Caco-2 (cell line): ENCODE results near the gene C10orf90. TPM values are rescaled to one million over a fixed set of nuclear protein-coding genes. Genes with fewer than 3 reads are reported as not detected.

Experiments used
- BruUV-seq: library from RNA; stranded (reverse); fragments of 400-500 nt; replicated peaks from 2 replicates; lab custom pipeline; 2021; lab: Mats Ljungman, UMichigan
- CTCF ChIA-PET: fragments of 300-600 bp; sonication (Branson Sonifier 250); formaldehyde crosslinking; loops from one replicate; lab custom pipeline; 2022; ENCODE audit warnings: antibody characterized with exemption; lab: Charles Lee
- POLR2A ChIA-PET: fragments of 300-600 bp; sonication (Branson Sonifier 250); formaldehyde crosslinking; loops from one replicate; lab custom pipeline; 2022; ENCODE audit warnings: antibody characterized with exemption; lab: Charles Lee
- DNase-seq, 2 experiments: peaks; one replicate each; pipeline versions ENCODE4 v3.0.0 to v3.0.0-alpha.2; 2020 to 2022
- H3K27me3 ChIP-seq: replicated peaks from 2 replicates; pipeline ENCODE4 v1.6.0; 2011; ENCODE audit warnings: low read length; ENCODE audit not compliant: control insufficient read depth, insufficient read depth
- H3K36me3 ChIP-seq: 2 replicates; pipeline ENCODE4 v1.5.1; 2011; ENCODE audit warnings: low read length; ENCODE audit not compliant: control insufficient read depth, insufficient read depth
- H3K4me1 ChIP-seq: fragments of 250-450 bp; sonication (Bioruptor Pico); 2 replicates; pipeline ENCODE4 v1.5.1; 2020; ENCODE audit warnings: mild to moderate bottlenecking
- H3K4me3 ChIP-seq: 2 replicates; pipeline ENCODE4 v1.5.1; 2011; ENCODE audit warnings: low read depth, mild to moderate bottlenecking, control low read depth, low read length
- H3K9me3 ChIP-seq: fragments of 250-450 bp; sonication (Bioruptor Pico); 2 replicates; pipeline ENCODE4 v1.5.1; 2020; ENCODE audit warnings: mild to moderate bottlenecking, moderate library complexity
- H3K27ac Mint-ChIP-seq: one replicate; pipeline ENCODE4 v1.8.0; 2022; ENCODE audit warnings: mixed read lengths; ENCODE audit not compliant: unreplicated experiment
- H3K27me3 Mint-ChIP-seq: one replicate; pipeline ENCODE4 v1.8.0; 2022; ENCODE audit warnings: mixed read lengths; ENCODE audit not compliant: insufficient read depth, unreplicated experiment
- H3K36me3 Mint-ChIP-seq: one replicate; pipeline ENCODE4 v1.8.0; 2022; ENCODE audit warnings: mild to moderate bottlenecking, mixed read lengths; ENCODE audit not compliant: insufficient read depth, unreplicated experiment
- H3K4me1 Mint-ChIP-seq: one replicate; pipeline ENCODE4 v1.8.0; 2022; ENCODE audit warnings: low read depth, mixed read lengths; ENCODE audit not compliant: unreplicated experiment
- H3K4me3 Mint-ChIP-seq: one replicate; pipeline ENCODE4 v1.8.0; 2022; ENCODE audit warnings: mild to moderate bottlenecking, moderate library complexity, mixed read lengths; ENCODE audit not compliant: unreplicated experiment
- H3K9me3 Mint-ChIP-seq: one replicate; pipeline ENCODE4 v1.8.0; 2022; ENCODE audit warnings: mixed read lengths; ENCODE audit not compliant: unreplicated experiment
- CTCF ChIP-seq, 2 experiments: fragments of 200-600 bp in 1 of 2; IDR thresholded peaks; 1 replicate in 1 of 2; 2 replicates in 1 of 2; pipeline versions ENCODE4 v1.5.1 to v1.8.0; 2011 to 2022; ENCODE audit warnings: antibody characterized with exemption in 1 of 2, control low read depth in 1 of 2, inconsistent platforms in 1 of 2, low read depth in 1 of 2, low read length in 1 of 2, mild to moderate bottlenecking in 1 of 2, moderate library complexity in 1 of 2; ENCODE audit not compliant: insufficient read depth in 1 of 2, severe bottlenecking in 1 of 2, unreplicated experiment in 1 of 2
- intact Hi-C: fragments of 100-400 bp; cut with micrococcal nuclease; formaldehyde crosslinking; loops from one replicate; pipeline ENCODE4 v1.10.0; 2022; ENCODE audit not compliant: unreplicated experiment
- total RNA-seq: library from RNA; stranded (reverse); gene quantifications from 2 replicates; pipeline ENCODE4 v1.2.3, GENCODE V29; 2022

C10orf90 gene
- total RNA-seq, 1 experiment from 2014 or later: not detected

GRCh38 chr10:126455036-126455765 lies 215.3 kb downstream of the C10orf90 start:
- Mint-ChIP-seq H3K27ac (no peak overlapping the region), H3K4me3 (no peak overlapping the region), H3K4me1 (no peaks in the 10 kb centered on the region), H3K27me3 (peaks cover 15% of the 10 kb centered on the region), H3K36me3 (no peaks in the 10 kb centered on the region), H3K9me3 (no peaks in the 10 kb centered on the region)
- Histone ChIP-seq H3K9me3 (no peaks in the 10 kb centered on the region), H3K4me1 (no peaks in the 10 kb centered on the region), H3K36me3 (no peaks in the 10 kb centered on the region), H3K27me3 (no peaks in the 10 kb centered on the region), H3K4me3 (no peak overlapping the region)
- no peak for DNase-seq
- no TSS peak for BruUV-seq
- ChIA-PET CTCF (no interaction called here), POLR2A (interaction anchor here (0.6 kb wide), 1 partner anchor 49 kb away, joined by 3 read pairs; no protein-coding TSS in a partner anchor)
- TF ChIP-seq CTCF (IDR thresholded peaks at IDR 0.05; ENCODE audit: insufficient read depth in 1 of 2, low read depth in 1 of 2, low read length in 1 of 2, severe bottlenecking in 1 of 2, unreplicated experiment in 1 of 2): no peak
- intact Hi-C loops: no loop called here

GRCh38 chr10:126454045-126454751 lies 216.3 kb downstream of the C10orf90 start:
- H3K27ac Mint-ChIP-seq: no peak overlapping the region
- H3K4me1 ChIP-seq: no peaks in the 10 kb centered on the region
- no TSS peak for BruUV-seq
- no peaks in the 10 kb centered on the region for H3K36me3 Mint-ChIP-seq
- ChIA-PET POLR2A (no interaction called here), CTCF (no interaction called here)
- peaks cover 15% of the 10 kb centered on the region for H3K27me3 Mint-ChIP-seq
- no peaks in the 10 kb centered on the region for H3K4me1 Mint-ChIP-seq
- no peak for TF ChIP-seq CTCF (IDR thresholded peaks at IDR 0.05; ENCODE audit: insufficient read depth in 1 of 2, low read depth in 1 of 2, low read length in 1 of 2, severe bottlenecking in 1 of 2, unreplicated experiment in 1 of 2)
- H3K9me3 Mint-ChIP-seq: no peaks in the 10 kb centered on the region
- H3K27me3 ChIP-seq: no peaks in the 10 kb centered on the region
- intact Hi-C loops: no loop called here
- no peak overlapping the region for H3K4me3 Mint-ChIP-seq
- no peak overlapping the region for H3K4me3 ChIP-seq
- DNase-seq: no peak
- H3K36me3 ChIP-seq: no peaks in the 10 kb centered on the region
- H3K9me3 ChIP-seq: no peaks in the 10 kb centered on the region

- no peaks in the 10 kb centered on the region for H3K27me3 ChIP-seq
- no peaks in the 10 kb centered on the region for H3K4me1 Mint-ChIP-seq
- POLR2A ChIA-PET: no interaction called here
- no peaks in the 10 kb centered on the region for H3K4me1 ChIP-seq
- no peak overlapping the region for H3K4me3 Mint-ChIP-seq
- DNase-seq: no peak
- no peak for TF ChIP-seq CTCF (IDR thresholded peaks at IDR 0.05; ENCODE audit: insufficient read depth in 1 of 2, low read depth in 1 of 2, low read length in 1 of 2, severe bottlenecking in 1 of 2, unreplicated experiment in 1 of 2)
- H3K36me3 ChIP-seq: no peaks in the 10 kb centered on the region
- intact Hi-C loops: no loop called here
- H3K9me3 ChIP-seq: no peaks in the 10 kb centered on the region
- H3K36me3 Mint-ChIP-seq: no peaks in the 10 kb centered on the region
- no peak overlapping the region for H3K27ac Mint-ChIP-seq
- H3K27me3 Mint-ChIP-seq: peaks cover 18% of the 10 kb centered on the region
- no peaks in the 10 kb centered on the region for H3K9me3 Mint-ChIP-seq
- no TSS peak for BruUV-seq
- CTCF ChIA-PET: no interaction called here
- no peak overlapping the region for H3K4me3 ChIP-seq
These were observed 218.2 kb downstream of the C10orf90 start for GRCh38 chr10:126452245-126452644.
